Bone marrow (tissue), 2 donors: ENCODE results near the gene RIOK2.
"Not testable (repeated sequence)": the region's sequence is repeated elsewhere in the genome, so short reads cannot be mapped to it uniquely, and the experiment has no call there.

ENCODE experiments used
- DNase-seq, 2 donors: peaks; one replicate each; lab custom pipeline; 2025; lab: John Stamatoyannopoulos, UW

The RIOK2 gene

GRCh38 chr5:97183100-97183929, at the start of gene RIOK2:
Gene RIOK2 (minus strand): TSS chr5:97183247. CDS start chr5:97183191, 56 bp downstream.
- DNase-seq = peak; percentile 72 to 95

DNA sequence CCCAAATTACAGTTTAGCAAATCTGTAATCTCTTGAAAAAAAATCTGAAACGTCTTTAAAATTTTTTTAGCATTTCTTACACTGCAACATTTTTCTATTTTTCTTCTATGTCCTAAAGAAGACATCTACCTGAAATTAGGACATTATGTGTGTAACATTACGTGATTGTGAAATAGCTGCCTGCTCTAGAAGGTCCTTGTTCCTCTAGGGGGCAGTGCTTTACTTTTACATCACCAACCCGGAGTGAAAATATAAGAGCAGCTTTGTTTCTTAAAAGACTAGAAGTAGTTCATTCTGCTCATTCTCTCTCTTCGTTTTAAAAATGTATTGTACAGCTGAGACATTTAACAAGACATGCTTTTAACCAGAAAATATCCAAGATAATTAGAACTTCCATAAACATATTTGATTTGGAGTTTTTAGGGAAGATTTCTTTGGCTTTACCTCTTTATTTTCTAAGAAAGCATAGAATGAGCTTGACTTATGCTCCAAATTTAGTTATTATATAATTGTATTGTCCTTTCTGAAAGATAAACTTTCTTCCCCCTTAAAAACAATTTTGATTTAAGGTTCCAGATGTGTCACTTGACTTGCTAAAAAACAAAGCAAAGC, 48.1 kb upstream of the RIOK2 start:
- peak in 1 of 2 donors; percentile 59 for DNase-seq

DNA sequence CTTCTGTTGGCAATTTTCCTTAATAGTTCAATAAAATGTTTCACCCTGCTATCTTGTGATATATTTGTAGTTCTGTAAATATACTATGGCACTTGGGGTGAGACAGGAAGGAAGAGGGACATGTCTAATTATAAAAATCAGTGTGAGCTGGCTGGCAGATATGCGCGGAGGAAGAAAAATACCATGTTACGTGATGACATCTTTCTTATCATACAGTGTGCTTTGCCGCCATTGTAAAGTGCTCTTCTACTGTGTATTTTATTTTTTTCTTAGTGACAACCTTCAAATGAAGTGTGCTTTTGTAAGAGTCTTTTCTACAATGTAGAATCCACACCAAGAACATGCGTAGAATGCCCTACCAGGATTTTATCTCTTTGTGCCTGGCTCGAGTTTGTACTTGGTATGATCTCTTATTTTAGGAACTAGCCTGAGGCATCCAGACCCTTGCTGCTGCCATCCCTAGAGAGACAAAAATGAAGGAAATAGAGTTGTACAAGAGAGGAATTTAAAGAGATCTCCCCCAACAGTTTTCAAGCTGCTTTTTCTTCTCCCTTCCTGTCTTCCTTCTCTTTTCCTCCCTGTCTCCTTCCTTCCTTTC, 46.7 kb upstream of the RIOK2 start:
- no peak for DNase-seq

- no peak for DNase-seq
Measured at GRCh38 chr5:97229196-97229595, 46.1 kb upstream of the RIOK2 start.

- DNase-seq = no peak
Measured at GRCh38 chr5:97225222-97225621, 42.2 kb upstream of the RIOK2 start.

DNA sequence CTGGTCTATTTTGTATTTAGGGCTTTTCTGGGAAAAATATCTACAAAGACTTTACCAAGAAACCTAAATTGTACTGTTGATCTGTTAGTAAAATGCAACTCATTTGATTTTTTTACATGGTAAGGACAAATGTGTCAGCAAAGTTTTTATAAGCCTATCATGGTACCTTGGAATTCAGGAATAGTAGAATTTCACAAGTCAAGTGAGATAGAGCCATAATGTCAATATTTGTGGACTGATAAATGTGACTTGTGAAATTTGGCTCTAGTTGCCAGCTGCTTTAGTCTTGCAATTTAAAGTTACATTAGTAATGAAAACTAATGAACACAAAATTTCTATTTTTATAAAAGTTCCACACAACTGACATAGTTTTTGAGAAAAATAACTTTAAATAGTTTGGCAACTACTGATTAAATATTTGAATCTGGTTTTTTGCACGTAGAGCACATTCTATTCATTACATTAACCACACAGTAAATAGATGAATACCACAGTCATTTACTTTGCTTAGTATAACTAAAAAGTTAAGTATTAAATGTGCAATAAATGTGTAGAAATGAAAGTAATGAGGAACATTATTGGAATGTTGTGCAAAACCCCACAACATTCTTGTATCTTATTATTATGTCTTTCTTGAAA, 41.2 kb upstream of the RIOK2 start:
- DNase-seq = no peak

- DNase-seq = no peak
Measured at GRCh38 chr5:97223596-97223995, 40.5 kb upstream of the RIOK2 start.

- no peak for DNase-seq
Measured at GRCh38 chr5:97209343-97209742, 26.3 kb upstream of the RIOK2 start.

DNA sequence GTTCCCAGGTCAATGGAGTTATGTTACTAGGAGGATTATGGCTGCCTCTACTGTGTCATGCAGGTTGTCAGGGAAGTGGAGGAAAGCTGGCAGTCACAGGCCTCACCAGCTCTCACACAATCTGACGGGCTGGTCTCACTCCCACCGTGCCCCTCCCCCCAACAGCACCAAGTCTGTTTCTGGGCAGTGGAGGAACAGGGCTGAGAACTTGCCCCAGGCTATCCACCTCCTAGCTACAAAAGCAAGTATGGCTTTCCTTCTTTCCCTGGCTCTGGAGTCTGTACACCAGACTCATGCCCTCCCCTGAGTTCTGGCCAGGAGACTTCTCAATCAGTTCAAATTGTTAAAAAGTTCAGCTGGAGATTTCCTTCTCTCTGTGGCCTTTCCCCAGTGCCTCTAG, 25.7 kb upstream of the RIOK2 start:
- no peak for DNase-seq

DNA sequence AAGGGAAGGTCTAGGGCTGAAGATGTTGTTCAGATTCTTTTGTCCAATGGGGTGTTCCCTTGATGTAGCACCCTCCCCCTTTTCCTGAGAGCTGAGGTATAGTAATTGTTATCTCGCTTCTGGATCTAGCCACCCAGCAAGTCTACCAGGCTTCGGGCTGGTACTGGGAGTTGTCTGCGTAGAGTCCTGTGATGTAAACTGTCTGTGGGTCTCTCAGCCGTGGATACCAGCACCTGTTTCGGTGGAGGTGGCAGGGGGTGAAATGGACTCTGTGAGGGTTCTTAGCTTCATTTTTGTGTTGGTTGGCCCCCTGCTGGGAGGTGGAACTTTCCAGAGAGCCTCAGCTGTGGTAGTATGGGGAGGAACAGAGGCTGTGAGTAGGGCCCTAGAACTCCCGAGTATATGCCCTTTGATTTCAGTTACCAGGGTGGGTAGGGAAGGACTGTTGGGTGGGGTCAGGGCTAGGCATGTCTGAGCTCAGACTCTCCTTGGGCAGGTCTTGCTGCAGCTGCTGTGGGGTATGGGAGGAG, 25.2 kb upstream of the RIOK2 start:
- no peak for DNase-seq

GRCh38 chr5:97194366-97194765, 11.3 kb upstream of the RIOK2 start:
- DNase-seq = no peak

DNA sequence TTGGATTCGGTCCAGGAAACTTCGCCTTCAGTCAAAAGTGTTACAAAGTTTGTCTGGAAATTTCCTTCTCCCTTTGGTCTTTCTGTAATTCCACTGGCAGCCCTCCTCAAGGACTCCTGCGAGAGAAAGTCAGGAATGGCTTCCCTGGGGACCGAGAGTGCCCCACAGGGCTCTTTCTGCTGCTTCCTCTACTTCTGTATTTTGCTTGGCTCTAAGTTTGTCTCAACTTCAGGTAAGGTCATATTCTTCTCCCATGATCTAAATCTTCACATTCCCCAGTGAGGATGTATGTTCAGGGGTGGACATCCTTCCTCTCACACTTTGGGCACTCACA, 10.3 kb upstream of the RIOK2 start:
- no peak for DNase-seq

DNA sequence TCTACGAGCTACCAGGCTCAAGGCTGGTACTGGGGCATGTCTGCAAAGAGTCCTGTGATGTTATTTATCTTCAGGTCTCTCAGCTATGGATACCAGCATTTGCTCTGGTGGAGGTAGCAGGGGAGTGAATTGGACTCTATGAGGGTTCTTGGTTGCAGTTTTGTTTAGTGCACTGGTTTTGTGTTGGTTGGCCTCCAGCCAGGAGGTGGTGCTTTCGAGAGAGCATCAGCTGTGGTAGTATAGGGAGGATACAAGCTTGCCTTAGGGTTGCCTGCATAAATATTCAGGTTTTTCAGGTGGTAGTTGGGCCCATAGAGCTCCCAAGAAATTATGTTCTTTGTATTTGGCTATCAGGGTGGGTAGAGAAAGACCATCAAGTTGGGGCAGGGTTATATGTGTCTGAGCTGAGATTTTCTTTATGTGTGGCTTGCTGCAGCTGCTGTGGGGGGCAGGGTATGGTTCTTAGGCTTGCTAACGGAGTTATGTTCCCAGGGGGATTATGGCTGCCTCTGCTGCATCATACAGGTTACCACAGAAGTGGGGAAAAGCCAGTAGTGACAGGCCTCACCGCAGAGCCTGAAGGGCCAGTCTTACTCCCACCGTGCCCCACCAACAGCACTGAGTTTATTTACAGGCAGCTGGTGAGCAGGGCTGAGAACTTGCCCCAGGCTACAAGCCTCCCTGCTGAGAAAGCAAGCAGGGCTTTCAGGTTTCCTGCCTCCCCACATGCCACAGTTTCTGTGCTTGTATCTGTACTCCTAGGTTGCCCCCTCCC, 9.7 kb upstream of the RIOK2 start:
- DNase-seq = no peak

DNA sequence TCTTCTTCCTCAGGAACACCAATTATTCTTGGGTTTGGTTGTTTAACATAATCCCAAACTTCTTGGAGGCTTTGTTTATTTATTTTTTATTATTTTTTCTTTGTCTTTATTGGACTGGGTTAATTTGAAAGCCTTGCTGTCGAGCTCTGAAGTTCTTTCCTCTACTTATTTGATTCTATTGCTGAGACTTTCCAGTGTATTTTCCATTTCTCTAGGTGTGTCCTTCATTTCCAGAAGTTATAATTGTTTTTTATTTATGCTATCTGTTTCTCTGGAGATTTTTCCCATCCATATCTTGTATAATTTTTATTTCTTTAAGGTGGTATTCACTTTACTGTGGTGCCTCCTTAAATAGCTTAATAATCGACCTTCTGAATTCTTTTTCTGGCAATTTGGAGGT, 8.8 kb upstream of the RIOK2 start:
- no peak for DNase-seq

DNA sequence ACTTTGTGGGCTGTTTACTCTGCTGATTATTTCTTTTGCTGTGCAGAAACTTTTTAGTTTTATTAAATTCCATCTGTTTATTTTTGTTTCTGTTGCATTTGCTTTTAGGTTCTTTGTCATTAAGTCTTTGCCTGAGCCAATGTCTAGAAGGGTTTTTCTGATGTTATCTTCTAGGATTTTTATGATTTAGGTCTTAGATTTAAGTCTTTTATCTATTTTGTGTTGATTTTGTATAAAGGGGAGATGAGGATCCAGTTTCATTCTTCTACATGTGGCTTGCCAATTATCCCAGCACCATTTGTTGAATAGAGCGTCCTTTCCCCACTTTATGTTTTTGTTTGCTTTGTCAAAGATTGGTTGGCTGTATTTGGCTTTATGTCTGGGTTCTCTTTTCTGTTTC, 6.5 kb upstream of the RIOK2 start:
- not testable (repeated sequence) for DNase-seq

GRCh38 chr5:97183930-97184213, 825 bp upstream of the RIOK2 start:
- no peak for DNase-seq

GRCh38 chr5:97182571-97183099, 412 bp downstream of the RIOK2 start:
- DNase-seq = no peak

DNA sequence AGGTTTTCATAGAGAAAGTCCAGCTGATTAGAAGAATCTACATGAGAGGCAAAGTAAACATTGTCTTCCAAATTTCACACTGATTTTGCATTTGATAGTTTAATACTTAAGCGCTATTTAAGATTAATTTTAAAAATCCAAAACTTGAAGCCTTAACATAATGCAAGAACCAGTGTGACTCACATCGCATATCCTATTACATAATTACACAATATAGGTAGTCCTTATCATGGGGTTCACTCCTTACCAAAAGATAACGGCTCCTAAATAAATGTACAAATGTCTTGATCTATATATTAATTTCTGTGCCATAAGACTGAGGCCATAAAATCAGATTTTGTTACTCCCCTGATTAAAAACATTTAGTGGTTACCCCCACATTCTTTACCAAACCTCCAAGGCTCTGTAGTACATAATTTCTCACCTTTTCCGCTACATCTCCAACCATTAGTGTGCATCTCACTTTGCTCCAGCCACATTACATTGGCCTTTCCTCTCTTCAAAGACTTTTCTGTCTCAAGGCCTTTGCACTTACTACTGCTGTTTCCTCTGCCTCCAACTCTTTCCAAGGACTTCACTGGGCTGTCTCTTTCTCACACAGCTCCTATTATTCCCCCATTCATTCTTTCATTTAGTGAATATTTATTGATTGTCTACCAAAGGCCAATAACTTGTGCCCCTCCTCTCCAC, 1.0 kb downstream of the RIOK2 start:
- DNase-seq = no peak

DNA sequence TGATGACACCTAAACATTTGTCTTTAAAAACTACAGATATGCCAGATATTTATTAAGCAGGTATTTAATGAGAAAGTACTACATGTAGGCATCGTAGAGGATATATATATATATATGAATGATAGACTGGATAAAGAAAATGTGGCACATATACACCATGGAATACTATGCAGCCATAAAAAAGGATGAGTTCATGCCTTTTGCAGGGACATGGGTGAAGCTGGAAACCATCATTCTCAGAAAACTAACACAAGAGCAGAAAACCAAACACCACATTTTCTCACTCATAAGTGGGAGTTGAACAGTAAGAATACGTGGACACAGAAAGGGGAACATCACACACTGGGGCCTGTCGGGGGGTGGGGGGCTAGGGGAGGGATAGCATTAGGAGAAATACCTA, 3.6 kb downstream of the RIOK2 start:
- not testable (repeated sequence) for DNase-seq

- no peak for DNase-seq
Measured at GRCh38 chr5:97172227-97172626, 10.8 kb downstream of the RIOK2 start.

DNA sequence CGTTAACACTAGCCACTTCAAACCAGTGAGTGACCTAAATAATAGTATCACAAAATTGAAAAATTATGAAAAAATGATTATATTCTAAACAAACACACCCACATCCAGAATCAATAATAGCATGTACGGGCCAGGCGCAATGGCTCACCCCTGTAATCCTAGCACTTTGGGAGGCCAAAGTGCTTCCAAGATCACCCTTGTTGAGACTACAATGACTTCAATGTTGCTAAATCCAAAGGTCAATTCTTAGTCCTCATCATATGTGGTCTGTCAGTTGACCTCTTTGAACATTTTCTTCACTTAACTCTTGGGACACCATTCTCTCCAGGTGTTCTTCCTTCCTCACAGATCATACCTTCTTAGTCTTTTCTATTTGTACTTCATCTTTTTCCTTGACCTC, 11.3 kb downstream of the RIOK2 start:
- DNase-seq = no peak
